Thyroid gland (tissue), 4 donors: ENCODE measurements around the gene C1QTNF8.

ENCODE experiments used
- CTCF ChIP-seq, 6 experiments: fragments of 200-600 bp in 3 of 6; fragments of 450-650 bp in 3 of 6; sonication (generic) in 3 of 6; IDR thresholded peaks; one replicate each; pipeline ENCODE4 v1.5.1; 2016 to 2019; ENCODE audit warnings: antibody characterized with exemption in 6 of 6, mild to moderate bottlenecking in 2 of 6, inconsistent platforms in 1 of 6, moderate library complexity in 1 of 6
- POLR2A ChIP-seq, 2 donors: fragments of 450-650 bp; IDR thresholded peaks; one replicate each; pipeline ENCODE4 v1.6.1; 2017; ENCODE audit warnings: antibody characterized with exemption in 2 of 2, mild to moderate bottlenecking in 2 of 2, moderate library complexity in 1 of 2

GRCh38 chr16:1062895-1063294 is 33.1 kb downstream of the C1QTNF8 start:
- TF ChIP-seq CTCF (IDR thresholded peaks at IDR 0.05) (no peak), POLR2A (IDR thresholded peaks at IDR 0.05) (no peak)
